Activated naive CD8-positive, alpha-beta T cell treated with anti-CD3 and anti-CD28 coated beads, Interleukin-2, amount 10 ng/mL, durations not matched to agents 7 days and 5 days (primary cell): Measurements from ENCODE around the gene FAM209B. TPM values are rescaled to one million over a fixed set of nuclear protein-coding genes. Genes with fewer than 3 reads are reported as not detected.
"Not testable (repeated sequence)": the region's sequence is repeated elsewhere in the genome, so short reads cannot be mapped to it uniquely, and the experiment has no call there.

Experiments
- ATAC-seq: fragments of 150-1000 bp; cut with Tn5 transposase; one replicate; pipeline ENCODE4 v1.10.0; 2021; ENCODE audit warnings: low read depth, moderate library complexity
- POLR2A ChIA-PET: fragments of 350-600 bp; sonication (Branson Sonifier 250); formaldehyde crosslinking; loops from one replicate; lab custom pipeline; 2021; ENCODE audit warnings: antibody characterized with exemption; lab: Charles Lee
- DNase-seq: peaks from one replicate; pipeline ENCODE4 v3.0.0; 2021
- H3K27ac Mint-ChIP-seq: one replicate; pipeline ENCODE4 v1.8.0; 2022; ENCODE audit warnings: mild to moderate bottlenecking, mixed read lengths
- H3K27me3 Mint-ChIP-seq: one replicate; pipeline ENCODE4 v1.8.0; 2022; ENCODE audit warnings: mild to moderate bottlenecking, moderate library complexity, mixed read lengths
- H3K36me3 Mint-ChIP-seq: one replicate; pipeline ENCODE4 v1.8.0; 2021; ENCODE audit warnings: mild to moderate bottlenecking, mixed read lengths
- H3K4me1 Mint-ChIP-seq: one replicate; pipeline ENCODE4 v1.8.0; 2021; ENCODE audit warnings: mixed read lengths
- H3K4me3 Mint-ChIP-seq: one replicate; pipeline ENCODE4 v1.8.0; 2022; ENCODE audit warnings: mild to moderate bottlenecking, moderate library complexity, mixed read lengths
- H3K9me3 Mint-ChIP-seq: one replicate; pipeline ENCODE4 v1.8.0; 2021; ENCODE audit warnings: mixed read lengths
- total RNA-seq, 2 experiments: library from RNA; stranded (reverse); gene quantifications; one replicate each; pipeline ENCODE4 v1.2.3, GENCODE V29; 2021

The FAM209B gene
- total RNA-seq, 2 experiments from 2014 or later: 1.1 to 1.8 TPM

- Mint-ChIP-seq H3K27me3 (no peaks in the 10 kb centered on the region), H3K9me3 (peaks cover 9% of the 10 kb centered on the region), H3K4me1 (peaks cover under 1% of the 10 kb centered on the region), H3K4me3 (no peak overlapping the region), H3K36me3 (peaks cover 51% of the 10 kb centered on the region), H3K27ac (no peak overlapping the region)
- ATAC-seq (no peak), DNase-seq (no peak)
- POLR2A ChIA-PET: no interaction called here
Observed at GRCh38 chr20:56518126-56518525, 14.9 kb upstream of the FAM209B start.

- Mint-ChIP-seq H3K27me3 (no peaks in the 10 kb centered on the region), H3K4me3 (no peak overlapping the region), H3K36me3 (peaks cover 51% of the 10 kb centered on the region), H3K9me3 (peaks cover 9% of the 10 kb centered on the region), H3K27ac (no peak overlapping the region), H3K4me1 (peaks cover 4% of the 10 kb centered on the region)
- no peak for ATAC-seq
- DNase-seq: no peak
- POLR2A ChIA-PET: no interaction called here
Observed at GRCh38 chr20:56518721-56519398, 14.2 kb upstream of the FAM209B start.

- H3K27me3 Mint-ChIP-seq: no peaks in the 10 kb centered on the region
- no peak overlapping the region for H3K4me3 Mint-ChIP-seq
- H3K27ac Mint-ChIP-seq: no peak overlapping the region
- POLR2A ChIA-PET: no interaction called here
- peaks cover 4% of the 10 kb centered on the region for H3K4me1 Mint-ChIP-seq
- peaks cover 51% of the 10 kb centered on the region for H3K36me3 Mint-ChIP-seq
- DNase-seq: no peak
- ATAC-seq: no peak
- H3K9me3 Mint-ChIP-seq: peaks cover 9% of the 10 kb centered on the region
Observed at GRCh38 chr20:56519551-56519950, 13.5 kb upstream of the FAM209B start.

- H3K27me3 Mint-ChIP-seq: no peaks in the 10 kb centered on the region
- ATAC-seq (no peak), DNase-seq (no peak)
- H3K4me3 Mint-ChIP-seq: no peak overlapping the region
- no peak overlapping the region for H3K27ac Mint-ChIP-seq
- H3K36me3 Mint-ChIP-seq: peaks cover 51% of the 10 kb centered on the region
- peaks cover 9% of the 10 kb centered on the region for H3K9me3 Mint-ChIP-seq
- POLR2A ChIA-PET: no interaction called here
- peaks cover 4% of the 10 kb centered on the region for H3K4me1 Mint-ChIP-seq
Observed at GRCh38 chr20:56520180-56520579, 12.9 kb upstream of the FAM209B start.

- H3K9me3 Mint-ChIP-seq, H3K4me1 Mint-ChIP-seq, POLR2A ChIA-PET, H3K4me3 Mint-ChIP-seq, H3K27me3 Mint-ChIP-seq, DNase-seq, ATAC-seq, H3K27ac Mint-ChIP-seq: not testable (repeated sequence)
- H3K36me3 Mint-ChIP-seq: peaks cover 51% of the 10 kb centered on the region
Observed at GRCh38 chr20:56520746-56521354, 12.2 kb upstream of the FAM209B start.

- peaks cover 9% of the 10 kb centered on the region for H3K9me3 Mint-ChIP-seq
- no peaks in the 10 kb centered on the region for H3K27me3 Mint-ChIP-seq
- H3K4me1 Mint-ChIP-seq: peaks cover 4% of the 10 kb centered on the region
- no peak overlapping the region for H3K27ac Mint-ChIP-seq
- no peak for DNase-seq
- POLR2A ChIA-PET: no interaction called here
- H3K4me3 Mint-ChIP-seq: no peak overlapping the region
- H3K36me3 Mint-ChIP-seq: peaks cover 43% of the 10 kb centered on the region
- ATAC-seq: no peak
Observed at GRCh38 chr20:56522311-56522710, 10.7 kb upstream of the FAM209B start.

GRCh38 chr20:56524444-56524843 is 8.6 kb upstream of the FAM209B start, which contains the start of gene FAM209A:
Gene FAM209A, plus strand, starts transcription at chr20:56524744. Its CDS starts 65 bp downstream, at chr20:56524809.
- POLR2A ChIA-PET, DNase-seq, ATAC-seq, H3K4me1 Mint-ChIP-seq, H3K4me3 Mint-ChIP-seq, H3K27me3 Mint-ChIP-seq, H3K9me3 Mint-ChIP-seq: not testable (repeated sequence)
- H3K36me3 Mint-ChIP-seq: peaks cover 24% of the 10 kb centered on the region
- H3K27ac Mint-ChIP-seq: peak within 1 kb of the TSS; percentile 27

GRCh38 chr20:56527521-56527920 is 5.5 kb upstream of the FAM209B start:
- POLR2A ChIA-PET: interaction anchor here (0.5 kb wide), 1 partner anchor 12 kb away, joined by 3 read pairs; no protein-coding TSS in a partner anchor

GRCh38 chr20:56537997-56538396 is 5.0 kb downstream of the FAM209B start:
- H3K36me3 Mint-ChIP-seq: no peaks in the 10 kb centered on the region
- H3K27me3 Mint-ChIP-seq: no peaks in the 10 kb centered on the region
- H3K4me1 Mint-ChIP-seq: no peaks in the 10 kb centered on the region
- H3K27ac Mint-ChIP-seq: no peak overlapping the region
- POLR2A ChIA-PET: no interaction called here
- H3K4me3 Mint-ChIP-seq: no peak overlapping the region
- no peak for ATAC-seq
- DNase-seq: no peak
- H3K9me3 Mint-ChIP-seq: no peaks in the 10 kb centered on the region

More at GRCh38 chr20:56527521-56527920, 5.5 kb upstream of the FAM209B start:
- Mint-ChIP-seq H3K27ac (no peak overlapping the region), H3K36me3 (no peaks in the 10 kb centered on the region), H3K4me3 (no peak overlapping the region), H3K9me3 (no peaks in the 10 kb centered on the region), H3K27me3 (no peaks in the 10 kb centered on the region), H3K4me1 (peaks cover 4% of the 10 kb centered on the region)
- ATAC-seq (no peak), DNase-seq (no peak)

GRCh38 chr20:56540415-56540814 is 7.4 kb downstream of the FAM209B start:
- H3K4me1 Mint-ChIP-seq: no peaks in the 10 kb centered on the region
- no peak for ATAC-seq
- H3K27ac Mint-ChIP-seq: no peak overlapping the region
- H3K27me3 Mint-ChIP-seq: no peaks in the 10 kb centered on the region
- no peak for DNase-seq
- no peak overlapping the region for H3K4me3 Mint-ChIP-seq
- H3K9me3 Mint-ChIP-seq: no peaks in the 10 kb centered on the region
- POLR2A ChIA-PET: no interaction called here
- no peaks in the 10 kb centered on the region for H3K36me3 Mint-ChIP-seq

- H3K27ac Mint-ChIP-seq: no peak overlapping the region
- POLR2A ChIA-PET: no interaction called here
- DNase-seq (no peak), ATAC-seq (no peak)
- no peaks in the 10 kb centered on the region for H3K9me3 Mint-ChIP-seq
- no peaks in the 10 kb centered on the region for H3K27me3 Mint-ChIP-seq
- no peaks in the 10 kb centered on the region for H3K4me1 Mint-ChIP-seq
- H3K4me3 Mint-ChIP-seq: no peak overlapping the region
- no peaks in the 10 kb centered on the region for H3K36me3 Mint-ChIP-seq
Observed at GRCh38 chr20:56542489-56543030, 9.5 kb downstream of the FAM209B start.

- DNase-seq (no peak), ATAC-seq (no peak)
- Mint-ChIP-seq H3K4me1 (peaks cover 6% of the 10 kb centered on the region), H3K27me3 (no peaks in the 10 kb centered on the region), H3K9me3 (no peaks in the 10 kb centered on the region), H3K4me3 (no peak overlapping the region), H3K36me3 (no peaks in the 10 kb centered on the region), H3K27ac (no peak overlapping the region)
- POLR2A ChIA-PET: no interaction called here
Observed at GRCh38 chr20:56551571-56551970, 18.5 kb downstream of the FAM209B start.

- no peaks in the 10 kb centered on the region for H3K9me3 Mint-ChIP-seq
- H3K4me1 Mint-ChIP-seq: peaks cover 6% of the 10 kb centered on the region
Observed at GRCh38 chr20:56552911-56553629, 20.0 kb downstream of the FAM209B start.

More at GRCh38 chr20:56552911-56553629, 20.0 kb downstream of the FAM209B start:
- H3K36me3 Mint-ChIP-seq: no peaks in the 10 kb centered on the region
- H3K27ac Mint-ChIP-seq: no peak overlapping the region
- DNase-seq (no peak), ATAC-seq (no peak)
- H3K27me3 Mint-ChIP-seq: no peaks in the 10 kb centered on the region
- no peak overlapping the region for H3K4me3 Mint-ChIP-seq
- POLR2A ChIA-PET: no interaction called here
